Large intestine (tissue), 12 donors: ENCODE results near the gene RFESD. TPM values are rescaled to one million over a fixed set of nuclear protein-coding genes. Genes with fewer than 3 reads are reported as not detected.

Experiments used
- DNase-seq, 2 donors: peaks; one replicate each; pipeline versions ENCODE4 v3.0.0 to v3.0.0-alpha.2; 2013
- H3K27ac ChIP-seq: one replicate; pipeline ENCODE4 v1.5.1; 2013; ENCODE audit warnings: low read length
- H3K27me3 ChIP-seq: 2 replicates; pipeline ENCODE4 v1.6.1; 2013; ENCODE audit warnings: low read length; ENCODE audit not compliant: control insufficient read depth, insufficient read depth
- H3K36me3 ChIP-seq: 2 replicates; pipeline ENCODE4 v1.6.1; 2013; ENCODE audit warnings: low read length; ENCODE audit not compliant: control insufficient read depth, insufficient read depth
- H3K4me1 ChIP-seq: one replicate; pipeline ENCODE4 v1.6.1; 2013; ENCODE audit warnings: low read length; ENCODE audit not compliant: control insufficient read depth, insufficient read depth
- H3K4me3 ChIP-seq: one replicate; pipeline ENCODE4 v1.5.1; 2013; ENCODE audit warnings: low read length
- H3K9me3 ChIP-seq: one replicate; pipeline ENCODE4 v1.6.1; 2013; ENCODE audit warnings: mild to moderate bottlenecking, low read depth, low read length, moderate library complexity; ENCODE audit not compliant: control insufficient read depth
- WGBS: methylation state at CpG from one replicate; pipeline ENCODE4 v1.1.5; 2013; ENCODE audit warnings: low lambda C conversion rate; ENCODE audit not compliant: insufficient coverage; 5-methylcytosine and 5-hydroxymethylcytosine counted together
- long read RNA-seq, 11 donors: transcript quantifications; one replicate each; lab custom pipeline, GENCODE V29; 2026
- polyA plus RNA-seq: library from polyadenylated mRNA; unstranded; fragments of 120-200 nt; gene quantifications from one replicate; pipeline ENCODE4 v1.2.1, GENCODE V29; 2013

The RFESD gene
- 3.2 TPM for polyA plus RNA-seq
- long read RNA-seq, donor 1, result 0 reads
- long read RNA-seq, donor 2, partial matches to known transcripts, result 0 of 1 reads
- long read RNA-seq, donor 2, other reads (novel, unspliced or antisense), result 0 of 1 reads
- long read RNA-seq, donor 3, partial matches to known transcripts, result 0 of 1 reads
- long read RNA-seq, donor 3, other reads (novel, unspliced or antisense), result 0 of 1 reads
- long read RNA-seq, donor 4, result 0 reads
- long read RNA-seq, donor 5, result 0 reads
- long read RNA-seq, donor 6, partial matches to known transcripts, result 0 of 1 reads
- long read RNA-seq, donor 6, other reads (novel, unspliced or antisense), result 0 of 1 reads
- long read RNA-seq, donor 7, partial matches to known transcripts, result 0 of 1 reads
- long read RNA-seq, donor 7, other reads (novel, unspliced or antisense), result 0 of 1 reads
- long read RNA-seq, donor 8, partial matches to known transcripts, result 0 of 5 reads
- long read RNA-seq, donor 8, other reads (novel, unspliced or antisense), result 0 of 5 reads
- long read RNA-seq, donor 9, partial matches to known transcripts, result 0 of 1 reads
- long read RNA-seq, donor 9, other reads (novel, unspliced or antisense), result 0 of 1 reads
- long read RNA-seq, donor 10, partial matches to known transcripts, result 0 of 2 reads
- long read RNA-seq, donor 10, other reads (novel, unspliced or antisense), result 0 of 2 reads
- long read RNA-seq, donor 11, result 0 reads

DNA sequence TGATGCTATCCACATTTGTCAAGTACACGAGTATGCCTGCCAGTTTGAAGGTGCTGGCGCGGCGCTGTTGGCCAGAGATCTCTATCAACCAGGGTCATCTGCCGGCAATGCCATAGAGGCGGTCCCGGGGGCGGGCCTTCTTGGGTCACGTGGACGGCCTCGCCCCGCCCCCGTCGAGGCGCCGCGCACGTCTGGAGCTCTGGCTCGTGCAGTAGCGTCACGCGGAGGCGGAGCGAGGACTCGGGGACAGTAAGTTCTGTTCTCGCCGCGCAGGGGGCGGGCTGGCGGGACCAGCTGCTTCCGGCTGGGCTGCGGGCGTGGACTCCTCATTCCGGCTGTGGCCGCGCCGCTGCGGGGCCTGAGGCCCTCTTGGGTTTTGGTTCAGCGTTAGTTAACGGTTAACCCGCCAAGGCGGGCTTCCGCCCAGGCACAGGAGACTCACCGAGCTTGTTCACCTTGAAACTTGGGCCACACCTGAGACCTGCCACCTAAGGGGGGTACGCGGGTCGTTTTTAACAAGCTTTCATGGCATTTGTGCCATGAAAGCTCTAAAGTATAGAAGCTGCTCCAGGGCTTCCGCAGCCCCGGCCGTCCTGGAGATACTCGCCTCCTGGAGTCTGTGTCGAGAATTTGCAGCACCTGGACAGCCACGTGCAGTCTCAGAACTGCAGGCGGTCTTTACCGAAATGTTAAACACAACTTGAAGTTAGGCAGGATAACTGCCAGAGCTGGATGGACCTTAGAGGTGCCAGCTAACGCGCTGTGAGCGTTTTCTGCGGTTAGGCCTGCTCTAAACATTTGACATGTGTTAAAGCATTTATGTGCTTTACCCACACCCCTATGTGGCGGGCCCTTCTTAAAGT, at the start of gene RFESD:
RFESD (plus strand) TSS at position 209 of the 863 bp plus-strand sequence. CDS start 5,495 bp downstream, outside the sequence.
- H3K27me3 ChIP-seq, result no peaks in the 10 kb centered on the region
- peak; percentile 99 for DNase-seq
- no CpG with 5 or more reads among the region's 60 CpGs for WGBS
- no peaks in the 10 kb centered on the region for H3K36me3 ChIP-seq
- H3K4me1 ChIP-seq, result peaks cover 15% of the 10 kb centered on the region
- peak within 1 kb of the TSS; percentile 84 for H3K27ac ChIP-seq
- peaks cover 3% of the 10 kb centered on the region for H3K9me3 ChIP-seq
- peak within 1 kb of the TSS; percentile 58 for H3K4me3 ChIP-seq

DNA sequence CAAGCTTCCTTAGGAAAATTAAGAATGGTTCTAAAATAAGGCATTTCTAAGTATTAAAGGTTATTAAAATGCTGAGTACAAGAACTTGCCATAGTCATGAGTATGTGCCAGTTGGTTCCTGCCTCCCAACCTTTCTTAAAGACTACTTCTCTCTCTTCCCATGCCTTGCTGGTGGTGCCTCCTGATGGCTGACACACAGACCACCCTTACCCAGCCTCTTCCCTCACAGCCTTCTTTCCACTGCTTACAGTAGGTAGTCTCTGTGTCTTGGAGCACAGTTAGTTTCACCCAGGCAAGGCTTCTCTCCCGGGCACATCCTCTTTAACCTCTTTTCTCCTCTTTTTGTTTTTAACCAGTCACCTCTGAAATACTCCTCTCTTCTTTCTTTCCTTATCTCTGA, 47.3 kb upstream of the RFESD start:
- Histone ChIP-seq H3K27ac (no peak overlapping the region), H3K9me3 (no peaks in the 10 kb centered on the region), H3K36me3 (peaks cover 15% of the 10 kb centered on the region), H3K4me1 (no peaks in the 10 kb centered on the region), H3K27me3 (no peaks in the 10 kb centered on the region), H3K4me3 (no peak overlapping the region)
- no peak for DNase-seq
- WGBS, result 86% methylated on average over 1 of the region's 1 CpG

DNA sequence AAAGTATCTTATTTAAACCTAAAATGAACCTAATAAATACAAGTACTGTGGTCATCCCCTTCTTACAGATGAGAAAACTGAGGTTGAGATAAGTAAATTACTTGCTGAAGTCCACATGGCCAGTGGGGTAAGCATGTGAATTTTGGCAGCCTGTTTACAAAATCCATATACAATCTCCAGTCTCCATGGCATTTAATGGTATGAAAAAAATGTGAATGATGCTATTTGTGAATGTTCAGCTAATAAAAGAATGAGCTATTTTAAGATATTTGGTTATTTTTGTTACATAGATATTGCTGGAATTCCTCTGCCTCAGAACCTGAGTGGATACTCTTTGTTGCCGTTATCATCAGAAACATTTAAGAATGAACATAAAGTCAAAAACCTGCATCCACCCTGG, 46.0 kb upstream of the RFESD start:
- no peak overlapping the region for H3K27ac ChIP-seq
- no CpG with 5 or more reads among the region's 1 CpG for WGBS

DNA sequence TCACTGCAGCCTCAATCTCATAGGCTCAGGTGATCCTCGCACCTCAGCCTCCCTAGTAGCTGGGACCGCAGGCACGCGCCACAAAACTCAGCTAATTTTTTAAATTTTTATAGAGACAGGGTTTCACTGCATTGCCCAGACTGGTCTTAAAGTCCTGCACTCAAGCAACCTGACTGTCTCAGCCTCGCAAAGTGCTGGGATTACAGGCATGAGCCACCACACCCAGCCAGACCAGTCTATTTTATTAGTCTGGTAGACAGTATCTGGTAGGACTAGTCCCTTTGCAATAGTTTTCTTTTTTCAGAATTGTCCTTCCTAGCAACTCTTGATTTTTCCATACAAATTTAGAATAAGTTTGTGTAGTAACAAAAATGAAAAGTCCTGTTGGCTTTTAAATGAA, 40.8 kb upstream of the RFESD start:
- H3K27ac ChIP-seq, result no peak overlapping the region
- H3K4me1 ChIP-seq, result no peaks in the 10 kb centered on the region
- no peak overlapping the region for H3K4me3 ChIP-seq
- DNase-seq, result no peak
- H3K27me3 ChIP-seq, result no peaks in the 10 kb centered on the region
- H3K36me3 ChIP-seq, result peaks cover 13% of the 10 kb centered on the region
- whole genome bisulfite sequencing, result 93% methylated on average over 3 of the region's 5 CpGs
- no peaks in the 10 kb centered on the region for H3K9me3 ChIP-seq

More for the DNA sequence above, 46.0 kb upstream of the RFESD start:
- DNase-seq, result no peak
- no peaks in the 10 kb centered on the region for H3K9me3 ChIP-seq
- no peak overlapping the region for H3K4me3 ChIP-seq
- peaks cover 15% of the 10 kb centered on the region for H3K36me3 ChIP-seq
- no peaks in the 10 kb centered on the region for H3K27me3 ChIP-seq
- no peaks in the 10 kb centered on the region for H3K4me1 ChIP-seq

DNA sequence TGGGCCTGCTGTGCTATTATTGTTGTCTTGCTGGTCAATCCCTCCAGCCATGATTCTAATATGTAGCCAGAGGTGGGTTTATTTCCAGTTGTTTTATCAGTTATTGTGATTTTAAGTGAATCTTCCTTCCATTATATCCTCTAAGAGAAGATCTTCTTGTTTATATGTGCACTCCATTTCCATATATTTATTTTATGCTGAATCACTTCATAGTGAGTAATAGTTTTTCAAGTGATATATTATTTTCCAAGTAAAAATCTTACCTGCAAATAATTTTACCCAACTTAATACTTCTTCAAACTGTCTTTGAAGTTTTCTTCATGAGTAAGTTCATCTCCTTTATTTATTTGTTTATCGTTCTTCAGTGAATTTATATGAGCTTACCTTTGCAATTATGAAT, 40.2 kb upstream of the RFESD start:
- no peak for DNase-seq
- 100% methylated on average over 1 of the region's 1 CpG for WGBS
- no peak overlapping the region for H3K27ac ChIP-seq
- H3K4me1 ChIP-seq, result no peaks in the 10 kb centered on the region
- H3K9me3 ChIP-seq, result no peaks in the 10 kb centered on the region
- no peak overlapping the region for H3K4me3 ChIP-seq
- no peaks in the 10 kb centered on the region for H3K27me3 ChIP-seq
- peaks cover 9% of the 10 kb centered on the region for H3K36me3 ChIP-seq

DNA sequence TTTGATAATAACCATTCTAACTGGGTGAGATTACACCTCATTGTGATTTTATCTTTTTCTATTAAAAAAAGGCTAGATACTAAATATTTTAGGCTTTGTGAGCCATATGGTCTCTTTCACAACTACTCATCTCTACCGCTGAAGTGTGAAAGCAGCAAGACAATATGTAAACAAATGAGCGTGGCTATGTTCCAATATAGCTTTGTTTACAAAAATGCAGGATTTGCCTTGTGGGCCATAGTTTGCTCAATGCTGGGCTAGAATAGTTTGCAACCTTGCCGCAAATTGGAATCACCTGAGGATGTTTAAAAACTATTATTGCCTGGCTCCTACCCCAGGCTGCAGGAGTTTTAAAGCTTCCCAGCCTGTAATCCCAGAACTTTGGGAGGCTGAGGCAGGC, 36.9 kb upstream of the RFESD start:
- Histone ChIP-seq H3K27ac (no peak overlapping the region), H3K4me3 (no peak overlapping the region), H3K36me3 (no peaks in the 10 kb centered on the region), H3K27me3 (no peaks in the 10 kb centered on the region), H3K4me1 (no peaks in the 10 kb centered on the region), H3K9me3 (no peaks in the 10 kb centered on the region)
- DNase-seq, result no peak
- no CpG with 5 or more reads among the region's 3 CpGs for WGBS

DNA sequence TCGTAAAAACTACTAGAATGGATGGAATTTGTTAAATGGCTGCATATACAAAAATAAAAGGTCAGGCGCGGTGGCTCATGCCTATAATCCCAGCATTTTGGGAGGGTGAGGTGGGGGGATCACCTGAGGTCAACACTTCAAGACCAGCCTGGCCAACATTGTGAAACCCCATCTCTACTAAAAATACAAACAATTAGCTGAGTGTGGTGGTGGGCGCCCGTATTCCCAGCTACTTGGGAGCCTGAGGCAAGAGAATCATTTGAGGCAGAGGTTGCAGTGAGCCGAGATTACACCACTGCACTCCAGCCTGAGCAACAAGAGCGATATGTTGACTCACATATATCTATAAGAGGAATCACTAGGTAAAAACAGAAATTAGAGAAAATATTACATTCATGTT, 36.0 kb upstream of the RFESD start:
- no peaks in the 10 kb centered on the region for H3K36me3 ChIP-seq
- WGBS, result no CpG with 5 or more reads among the region's 7 CpGs
- no peak for DNase-seq

DNA sequence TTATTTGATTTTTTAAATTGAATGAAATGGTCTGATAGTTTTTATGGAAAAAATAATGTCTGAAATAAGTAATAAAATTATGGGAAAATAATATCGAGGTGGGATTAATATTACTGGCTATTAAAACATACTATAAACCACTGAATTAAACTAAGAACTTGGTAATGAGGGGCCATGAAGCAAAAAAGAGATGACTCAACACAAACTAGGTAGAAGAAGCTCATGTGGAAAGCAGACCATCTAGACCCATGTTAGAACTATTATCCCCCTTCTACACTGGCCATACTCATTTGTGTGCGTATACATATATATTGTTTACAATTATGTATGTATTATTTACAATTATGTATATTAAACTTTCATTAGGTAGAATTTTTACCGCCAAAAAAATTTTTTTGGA, 35.2 kb upstream of the RFESD start:
- no peak for DNase-seq
- Histone ChIP-seq H3K4me3 (no peak overlapping the region), H3K27me3 (no peaks in the 10 kb centered on the region), H3K27ac (no peak overlapping the region), H3K36me3 (no peaks in the 10 kb centered on the region), H3K4me1 (no peaks in the 10 kb centered on the region), H3K9me3 (no peaks in the 10 kb centered on the region)
- no CpG with 5 or more reads among the region's 3 CpGs for WGBS

More for the DNA sequence above, 36.0 kb upstream of the RFESD start:
- no peaks in the 10 kb centered on the region for H3K4me1 ChIP-seq
- H3K4me3 ChIP-seq, result no peak overlapping the region
- H3K27ac ChIP-seq, result no peak overlapping the region
- no peaks in the 10 kb centered on the region for H3K9me3 ChIP-seq
- H3K27me3 ChIP-seq, result no peaks in the 10 kb centered on the region

DNA sequence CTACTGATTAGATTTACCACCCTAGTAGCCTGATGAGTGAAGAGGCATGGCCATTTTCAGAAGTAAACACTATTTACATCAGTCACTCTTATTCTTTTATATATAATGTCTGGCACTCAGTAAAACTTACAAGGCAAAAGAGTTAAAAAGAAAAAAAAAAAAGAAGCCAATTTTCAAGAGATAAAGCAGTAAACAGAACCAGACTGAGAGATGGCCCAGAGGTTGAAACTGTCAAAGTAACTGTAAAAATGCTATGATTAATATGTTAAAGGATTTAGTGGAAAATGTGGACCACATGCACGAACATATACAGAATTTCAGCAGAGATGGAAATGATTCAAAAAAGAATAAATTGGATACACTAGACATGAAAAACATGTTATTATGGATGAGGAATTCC, 33.1 kb upstream of the RFESD start:
- DNase-seq, result no peak
- Histone ChIP-seq H3K4me1 (no peaks in the 10 kb centered on the region), H3K27ac (no peak overlapping the region), H3K4me3 (no peak overlapping the region), H3K36me3 (no peaks in the 10 kb centered on the region), H3K9me3 (no peaks in the 10 kb centered on the region), H3K27me3 (no peaks in the 10 kb centered on the region)
- 100% methylated on average over 1 of the region's 1 CpG for WGBS

DNA sequence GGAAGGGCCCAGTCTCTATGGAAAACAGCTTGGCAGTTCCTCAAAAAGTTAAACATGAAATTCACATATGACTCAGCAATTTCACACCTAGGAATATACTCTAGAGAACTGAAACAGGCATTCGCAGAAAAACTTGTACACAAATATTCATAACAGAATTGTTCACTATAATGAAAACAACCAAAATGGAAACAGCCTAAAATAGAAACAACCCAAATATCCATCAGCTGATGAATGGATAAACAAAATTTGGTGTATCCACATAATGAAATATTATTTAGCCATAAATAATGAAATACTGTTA, 31.5 kb upstream of the RFESD start:
- Histone ChIP-seq H3K4me3 (no peak overlapping the region), H3K36me3 (no peaks in the 10 kb centered on the region), H3K4me1 (peaks cover 3% of the 10 kb centered on the region), H3K27ac (no peak overlapping the region), H3K9me3 (no peaks in the 10 kb centered on the region), H3K27me3 (peaks cover 14% of the 10 kb centered on the region)
- no CpG with 5 or more reads among the region's 1 CpG for WGBS
- DNase-seq, result no peak
